Measurements from ENCODE around the gene KPTN. TPM values are rescaled to one million over a fixed set of nuclear protein-coding genes. Genes with fewer than 3 reads are reported as not detected.

Gene KPTN
- total RNA-seq, 6 donors from 2014 or later = 3.5 to 15.8 (median 7.4) TPM

GRCh38 chr19:47492571-47493377 is 8.8 kb upstream of the KPTN start:
- Histone ChIP-seq H3K36me3 (peaks cover 16 to 89% (median 72%) of the 10 kb centered on the region in 4 donors), H3K4me1 (no peaks in the 10 kb centered on the region), H3K9me3 (no peaks in the 10 kb centered on the region), H3K4me3 (no peak overlapping the region), H3K27me3 (no peaks in the 10 kb centered on the region), H3K27ac (no peak overlapping the region)
- WGBS, 2 donors = 81 to 90% methylated on average over 2 to 19 of the region's 23 CpGs
- ATAC-seq (ENCODE audit: low FRiP score in 2 of 2) (no peak), DNase-seq (no peak)
- no peak for TF ChIP-seq POLR2A (IDR thresholded peaks at IDR 0.05)

- Histone ChIP-seq H3K27ac (no peak overlapping the region), H3K4me3 (no peak overlapping the region), H3K36me3 (peaks cover 15 to 89% (median 69%) of the 10 kb centered on the region in 4 donors), H3K9me3 (no peaks in the 10 kb centered on the region), H3K4me1 (no peaks in the 10 kb centered on the region), H3K27me3 (no peaks in the 10 kb centered on the region)
- WGBS, 2 donors = 91 to 94% methylated on average over 11 to 14 of the region's 14 CpGs
- TF ChIP-seq EP300 (IDR thresholded peaks at IDR 0.05) (no peak), POLR2AphosphoS5 (IDR thresholded peaks at IDR 0.05) (no peak), CTCF (IDR thresholded peaks at IDR 0.05) (no peak), POLR2A (IDR thresholded peaks at IDR 0.05) (no peak)
- ATAC-seq (ENCODE audit: low FRiP score in 2 of 2) = no peak
- peak in 1 of 2 donors; percentile 72 for DNase-seq
These were observed 8.1 kb upstream of the KPTN start for GRCh38 chr19:47492137-47492533.

DNA sequence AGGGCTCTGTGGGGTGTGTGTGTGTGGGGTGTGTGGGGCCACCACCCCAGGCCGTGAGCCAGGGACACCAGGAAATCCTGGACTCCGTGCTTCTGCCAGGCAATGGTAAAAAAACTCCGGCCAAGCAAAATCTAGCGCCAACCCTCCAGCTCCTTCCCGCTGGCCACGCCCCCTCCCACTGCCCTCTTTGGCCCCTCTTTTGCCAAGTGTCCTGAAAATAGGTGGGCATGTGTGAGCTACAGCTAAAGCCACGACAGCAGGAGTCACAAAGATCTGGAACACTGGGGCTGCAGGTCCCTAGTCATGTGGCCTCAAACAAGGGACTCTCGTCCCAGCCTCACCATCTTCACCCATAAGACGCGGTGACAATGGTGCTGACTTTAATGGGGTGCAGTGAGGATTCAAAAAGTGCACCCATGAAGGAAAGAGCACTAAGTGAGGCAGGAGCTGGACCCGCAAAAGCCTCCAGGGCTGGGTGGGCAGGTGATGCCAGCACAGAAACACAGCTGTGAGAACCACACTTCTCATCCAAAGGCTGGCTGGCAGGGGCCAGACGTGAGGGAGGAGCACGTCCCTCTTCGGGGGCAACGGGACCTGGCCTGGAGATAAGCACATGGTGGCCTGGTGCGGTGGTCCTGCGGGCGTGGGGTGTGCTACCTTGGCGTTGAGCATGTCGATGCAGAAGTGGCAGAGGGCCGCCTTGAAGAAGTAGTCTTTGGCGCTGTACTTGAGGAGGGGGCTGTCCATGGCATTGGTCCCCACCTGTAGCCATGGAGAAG is 7.5 kb upstream of the KPTN start:
- Histone ChIP-seq H3K4me3 (no peak overlapping the region), H3K9me3 (no peaks in the 10 kb centered on the region), H3K4me1 (no peaks in the 10 kb centered on the region), H3K27me3 (no peaks in the 10 kb centered on the region), H3K27ac (no peak overlapping the region), H3K36me3 (peaks cover 13 to 86% (median 65%) of the 10 kb centered on the region in 4 donors)
- 84 to 92% methylated on average over 19 to 22 of the region's 22 CpGs for WGBS, 2 donors
- ATAC-seq (ENCODE audit: low FRiP score in 2 of 2) (no peak), DNase-seq (no peak)
- TF ChIP-seq EP300 (IDR thresholded peaks at IDR 0.05) = no peak

DNA sequence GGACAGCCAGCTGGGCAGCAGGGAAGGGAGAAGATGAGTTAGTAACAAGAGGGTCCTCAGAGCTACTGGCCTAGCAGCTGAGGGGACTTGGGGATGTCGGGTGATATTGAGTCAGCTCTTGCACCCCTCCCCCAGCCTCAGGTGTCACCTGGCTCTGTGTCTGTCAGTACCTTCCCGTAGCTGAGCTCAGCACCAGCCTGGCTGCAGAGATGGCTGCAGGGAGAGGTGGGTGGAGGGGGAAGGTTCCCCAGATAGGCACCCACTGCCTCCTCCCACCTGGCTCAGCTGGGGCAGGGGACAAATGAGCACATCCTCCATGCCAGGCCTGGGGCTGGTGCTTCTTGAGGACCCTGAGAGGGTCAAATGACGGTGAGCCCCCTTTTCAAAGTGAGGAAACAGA is 6.8 kb upstream of the KPTN start:
- peaks cover 13 to 80% (median 62%) of the 10 kb centered on the region in 4 donors for H3K36me3 ChIP-seq
- TF ChIP-seq CTCF (IDR thresholded peaks at IDR 0.05) (no peak), POLR2AphosphoS5 (IDR thresholded peaks at IDR 0.05) (no peak), POLR2A (IDR thresholded peaks at IDR 0.05) (no peak), EP300 (IDR thresholded peaks at IDR 0.05) (no peak)
- no peaks in the 10 kb centered on the region for H3K27me3 ChIP-seq
- WGBS, 2 donors = 71 to 83% methylated on average over 1 to 3 of the region's 3 CpGs
- H3K4me1 ChIP-seq = no peaks in the 10 kb centered on the region
- DNase-seq (no peak), ATAC-seq (ENCODE audit: low FRiP score in 2 of 2) (no peak)
- no peaks in the 10 kb centered on the region for H3K9me3 ChIP-seq
- H3K27ac ChIP-seq = no peak overlapping the region
- H3K4me3 ChIP-seq = no peak overlapping the region

- no peak for DNase-seq
- Histone ChIP-seq H3K4me3 (no peak overlapping the region), H3K4me1 (peaks cover 0 to 8% (median under 1%) of the 10 kb centered on the region in 4 donors), H3K27ac (no peak overlapping the region), H3K27me3 (no peaks in the 10 kb centered on the region), H3K9me3 (no peaks in the 10 kb centered on the region), H3K36me3 (peaks cover 13 to 75% (median 60%) of the 10 kb centered on the region in 4 donors)
- 82 to 92% methylated on average over 7 of the region's 7 CpGs for WGBS, 2 donors
- TF ChIP-seq EP300 (IDR thresholded peaks at IDR 0.05) (no peak), POLR2A (IDR thresholded peaks at IDR 0.05) (no peak), POLR2AphosphoS5 (IDR thresholded peaks at IDR 0.05) (no peak), CTCF (IDR thresholded peaks at IDR 0.05) (no peak)
- ATAC-seq (ENCODE audit: low FRiP score in 2 of 2) = no peak
These were observed 6.0 kb upstream of the KPTN start for GRCh38 chr19:47490031-47490430.

All from upper lobe of left lung (tissue), 6 donors.